ENCODE data around the gene LAYN. TPM values are rescaled to one million over a fixed set of nuclear protein-coding genes. Genes with fewer than 3 reads are reported as not detected.
A peak's percentile ranks its signal among the peaks of the same experiment; 100 is the strongest.

Gene LAYN
- total and polyA plus RNA-seq, 9 of the 15 experiments (the other 6 are each of a cell fraction or from before 2014, with no cell fraction given) = not detected

- TF ChIP-seq, protein P1, sequence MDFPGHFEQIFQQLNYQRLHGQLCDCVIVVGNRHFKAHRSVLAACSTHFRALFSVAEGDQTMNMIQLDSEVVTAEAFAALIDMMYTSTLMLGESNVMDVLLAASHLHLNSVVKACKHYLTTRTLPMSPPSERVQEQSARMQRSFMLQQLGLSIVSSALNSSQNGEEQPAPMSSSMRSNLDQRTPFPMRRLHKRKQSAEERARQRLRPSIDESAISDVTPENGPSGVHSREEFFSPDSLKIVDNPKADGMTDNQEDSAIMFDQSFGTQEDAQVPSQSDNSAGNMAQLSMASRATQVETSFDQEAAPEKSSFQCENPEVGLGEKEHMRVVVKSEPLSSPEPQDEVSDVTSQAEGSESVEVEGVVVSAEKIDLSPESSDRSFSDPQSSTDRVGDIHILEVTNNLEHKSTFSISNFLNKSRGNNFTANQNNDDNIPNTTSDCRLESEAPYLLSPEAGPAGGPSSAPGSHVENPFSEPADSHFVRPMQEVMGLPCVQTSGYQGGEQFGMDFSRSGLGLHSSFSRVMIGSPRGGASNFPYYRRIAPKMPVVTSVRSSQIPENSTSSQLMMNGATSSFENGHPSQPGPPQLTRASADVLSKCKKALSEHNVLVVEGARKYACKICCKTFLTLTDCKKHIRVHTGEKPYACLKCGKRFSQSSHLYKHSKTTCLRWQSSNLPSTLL (IDR thresholded peaks at IDR 0.05) = no peak
- TF ChIP-seq HEY1 (CRISPR knock-in tag; IDR thresholded peaks at IDR 0.05; ENCODE audit: borderline replicate concordance) = no peak
- no peak for TF ChIP-seq ZNF57 (CRISPR knock-in tag; IDR thresholded peaks at IDR 0.05)
- no peak for TF ChIP-seq ZBTB8A (IDR thresholded peaks at IDR 0.05; ENCODE audit: partially characterized antibody)
- TF ChIP-seq EZH2 (IDR thresholded peaks at IDR 0.05; ENCODE audit: borderline replicate concordance, low read depth, low read length) = no peak
- no peak for TF ChIP-seq GTF2F1 (IDR thresholded peaks at IDR 0.05; ENCODE audit: low read depth, low read length)
- peak; percentile 83 for TF ChIP-seq ETV5 (CRISPR knock-in tag; IDR thresholded peaks at IDR 0.05; ENCODE audit: low read depth)
- TF ChIP-seq ZFP36 (IDR thresholded peaks at IDR 0.05; ENCODE audit: low read depth, low read length, partially characterized antibody) = peak; percentile 63
- TF ChIP-seq HCFC1 (IDR thresholded peaks at IDR 0.05; ENCODE audit: low read depth, low read length) = peak; percentile 43; the same call in 1 of the 2 replicates
- TF ChIP-seq XRCC4 (IDR thresholded peaks at IDR 0.05; ENCODE audit: extremely low read depth, insufficient read depth, insufficient read length) = no peak
- no peak for TF ChIP-seq TCFL5 (CRISPR knock-in tag; conservative IDR thresholded peaks at IDR 0.05)
- peak; percentile 98 for TF ChIP-seq SMC3 (conservative IDR thresholded peaks at IDR 0.05; ENCODE audit: insufficient read depth, low read depth, low read length)
- TF ChIP-seq POLR2A (conservative IDR thresholded peaks at IDR 0.05) = peak; percentile 18; the same call in 1 of the 2 replicates
- TF ChIP-seq, protein P2, sequence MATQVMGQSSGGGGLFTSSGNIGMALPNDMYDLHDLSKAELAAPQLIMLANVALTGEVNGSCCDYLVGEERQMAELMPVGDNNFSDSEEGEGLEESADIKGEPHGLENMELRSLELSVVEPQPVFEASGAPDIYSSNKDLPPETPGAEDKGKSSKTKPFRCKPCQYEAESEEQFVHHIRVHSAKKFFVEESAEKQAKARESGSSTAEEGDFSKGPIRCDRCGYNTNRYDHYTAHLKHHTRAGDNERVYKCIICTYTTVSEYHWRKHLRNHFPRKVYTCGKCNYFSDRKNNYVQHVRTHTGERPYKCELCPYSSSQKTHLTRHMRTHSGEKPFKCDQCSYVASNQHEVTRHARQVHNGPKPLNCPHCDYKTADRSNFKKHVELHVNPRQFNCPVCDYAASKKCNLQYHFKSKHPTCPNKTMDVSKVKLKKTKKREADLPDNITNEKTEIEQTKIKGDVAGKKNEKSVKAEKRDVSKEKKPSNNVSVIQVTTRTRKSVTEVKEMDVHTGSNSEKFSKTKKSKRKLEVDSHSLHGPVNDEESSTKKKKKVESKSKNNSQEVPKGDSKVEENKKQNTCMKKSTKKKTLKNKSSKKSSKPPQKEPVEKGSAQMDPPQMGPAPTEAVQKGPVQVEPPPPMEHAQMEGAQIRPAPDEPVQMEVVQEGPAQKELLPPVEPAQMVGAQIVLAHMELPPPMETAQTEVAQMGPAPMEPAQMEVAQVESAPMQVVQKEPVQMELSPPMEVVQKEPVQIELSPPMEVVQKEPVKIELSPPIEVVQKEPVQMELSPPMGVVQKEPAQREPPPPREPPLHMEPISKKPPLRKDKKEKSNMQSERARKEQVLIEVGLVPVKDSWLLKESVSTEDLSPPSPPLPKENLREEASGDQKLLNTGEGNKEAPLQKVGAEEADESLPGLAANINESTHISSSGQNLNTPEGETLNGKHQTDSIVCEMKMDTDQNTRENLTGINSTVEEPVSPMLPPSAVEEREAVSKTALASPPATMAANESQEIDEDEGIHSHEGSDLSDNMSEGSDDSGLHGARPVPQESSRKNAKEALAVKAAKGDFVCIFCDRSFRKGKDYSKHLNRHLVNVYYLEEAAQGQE (IDR thresholded peaks at IDR 0.05; ENCODE audit: borderline replicate concordance) = peak; percentile 93
- TF ChIP-seq, protein P2 (CRISPR knock-in tag; IDR thresholded peaks at IDR 0.05; ENCODE audit: low read depth) = no peak; the same call in none of the 2 replicates
- no peak for TF ChIP-seq ZNF589 (CRISPR knock-in tag; IDR thresholded peaks at IDR 0.05; ENCODE audit: low read depth)
- TF ChIP-seq, protein P3, sequence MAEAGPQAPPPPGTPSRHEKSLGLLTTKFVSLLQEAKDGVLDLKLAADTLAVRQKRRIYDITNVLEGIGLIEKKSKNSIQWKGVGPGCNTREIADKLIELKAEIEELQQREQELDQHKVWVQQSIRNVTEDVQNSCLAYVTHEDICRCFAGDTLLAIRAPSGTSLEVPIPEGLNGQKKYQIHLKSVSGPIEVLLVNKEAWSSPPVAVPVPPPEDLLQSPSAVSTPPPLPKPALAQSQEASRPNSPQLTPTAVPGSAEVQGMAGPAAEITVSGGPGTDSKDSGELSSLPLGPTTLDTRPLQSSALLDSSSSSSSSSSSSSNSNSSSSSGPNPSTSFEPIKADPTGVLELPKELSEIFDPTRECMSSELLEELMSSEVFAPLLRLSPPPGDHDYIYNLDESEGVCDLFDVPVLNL (CRISPR knock-in tag; IDR thresholded peaks at IDR 0.05; ENCODE audit: low read depth) = peak; percentile 77; the same call in 1 of the 2 replicates
Observed at GRCh38 chr11:111601979-111602864, 61.7 kb downstream of the LAYN start, which contains the start of gene SIK2 (continued).

Measured in K562 (cell line).